ENCODE results near the gene TCF4.

TCF4 gene

GRCh38 chr18:55261253-55261652 is 326.7 kb downstream of the TCF4 start:
- no peak for DNase-seq (ENCODE audit: low read depth)

- no peak for DNase-seq (ENCODE audit: low read depth)
Observed at GRCh38 chr18:55258088-55258487, 329.9 kb downstream of the TCF4 start.

GRCh38 chr18:55256929-55257289 is 331.1 kb downstream of the TCF4 start:
- DNase-seq (ENCODE audit: low read depth) = no peak

GRCh38 chr18:55256226-55256928 is 331.6 kb downstream of the TCF4 start:
- no peak for DNase-seq (ENCODE audit: low read depth)

GRCh38 chr18:55253814-55254213 is 334.2 kb downstream of the TCF4 start:
- DNase-seq (ENCODE audit: low read depth) = no peak

- no peak for DNase-seq (ENCODE audit: low read depth)
Observed at GRCh38 chr18:55252901-55253300, 335.1 kb downstream of the TCF4 start.

- no peak for DNase-seq (ENCODE audit: low read depth)
Observed at GRCh38 chr18:55252053-55252675, 335.8 kb downstream of the TCF4 start.

- no peak for DNase-seq (ENCODE audit: low read depth)
Observed at GRCh38 chr18:55251254-55251971, 336.6 kb downstream of the TCF4 start.

- DNase-seq (ENCODE audit: low read depth) = no peak
Observed at GRCh38 chr18:55250768-55251173, 337.2 kb downstream of the TCF4 start.

- no peak for DNase-seq (ENCODE audit: low read depth)
Observed at GRCh38 chr18:55249550-55249949, 338.4 kb downstream of the TCF4 start.

- no peak for DNase-seq (ENCODE audit: low read depth)
Observed at GRCh38 chr18:55248495-55248894, 339.5 kb downstream of the TCF4 start.

GRCh38 chr18:55247032-55247431 is 341.0 kb downstream of the TCF4 start:
- no peak for DNase-seq (ENCODE audit: low read depth)

- no peak for DNase-seq (ENCODE audit: low read depth)
Observed at GRCh38 chr18:55246278-55246677, 341.7 kb downstream of the TCF4 start.

GRCh38 chr18:55245211-55245614 is 342.8 kb downstream of the TCF4 start:
- no peak for DNase-seq (ENCODE audit: low read depth)

GRCh38 chr18:55244546-55244945 is 343.4 kb downstream of the TCF4 start:
- no peak for DNase-seq (ENCODE audit: low read depth)

GRCh38 chr18:55243857-55244256 is 344.1 kb downstream of the TCF4 start:
- DNase-seq (ENCODE audit: low read depth) = no peak

- DNase-seq (ENCODE audit: low read depth) = no peak
Observed at GRCh38 chr18:55243255-55243654, 344.7 kb downstream of the TCF4 start.

- no peak for DNase-seq (ENCODE audit: low read depth)
Observed at GRCh38 chr18:55240978-55241377, 347.0 kb downstream of the TCF4 start.

GRCh38 chr18:55239740-55240139 is 348.3 kb downstream of the TCF4 start:
- no peak for DNase-seq (ENCODE audit: low read depth)

GRCh38 chr18:55237660-55238059 is 350.3 kb downstream of the TCF4 start:
- DNase-seq (ENCODE audit: low read depth) = no peak

GRCh38 chr18:55236150-55236931 is 351.7 kb downstream of the TCF4 start:
- DNase-seq (ENCODE audit: low read depth) = no peak

GRCh38 chr18:55235094-55235461 is 352.9 kb downstream of the TCF4 start:
- no peak for DNase-seq (ENCODE audit: low read depth)

Data from GM04503 (cell line).